Measurements from ENCODE around the gene NUDT2. TPM values are rescaled to one million over a fixed set of nuclear protein-coding genes. Genes with fewer than 3 reads are reported as not detected.
"Not testable (repeated sequence)": the region's sequence is repeated elsewhere in the genome, so short reads cannot be mapped to it uniquely, and the experiment has no call there.

The NUDT2 gene
- total RNA-seq, 4 donors from 2014 or later, result 14.1 to 55.5 (median 25.4) TPM

DNA sequence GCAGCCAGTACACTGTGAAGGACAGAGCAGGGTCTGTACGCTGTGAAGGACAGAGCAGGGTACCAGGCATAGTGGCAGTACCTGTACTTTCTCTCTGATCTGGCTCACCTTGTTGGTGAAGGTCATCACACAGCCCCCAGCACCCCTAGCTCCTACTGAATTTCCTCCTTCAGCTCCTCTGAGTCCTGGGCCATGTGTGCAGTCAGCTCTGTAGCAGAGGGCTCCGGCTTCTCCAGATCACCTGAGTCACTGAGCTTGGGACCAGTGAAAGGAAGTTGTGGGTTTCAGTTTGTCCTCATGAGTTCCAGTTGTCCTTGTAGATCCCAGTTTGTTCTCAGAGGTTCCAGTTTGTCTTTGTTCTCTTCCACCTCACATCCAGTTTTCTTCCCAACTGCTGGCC lies 5.5 kb downstream of the NUDT2 start:
- peaks cover 0 to 58% (median 17%) of the 10 kb centered on the region in 4 donors for H3K4me1 ChIP-seq
- TF ChIP-seq EP300 (IDR thresholded peaks at IDR 0.05), result no peak
- no peak for TF ChIP-seq POLR2A (IDR thresholded peaks at IDR 0.05)
- TF ChIP-seq, protein P1, sequence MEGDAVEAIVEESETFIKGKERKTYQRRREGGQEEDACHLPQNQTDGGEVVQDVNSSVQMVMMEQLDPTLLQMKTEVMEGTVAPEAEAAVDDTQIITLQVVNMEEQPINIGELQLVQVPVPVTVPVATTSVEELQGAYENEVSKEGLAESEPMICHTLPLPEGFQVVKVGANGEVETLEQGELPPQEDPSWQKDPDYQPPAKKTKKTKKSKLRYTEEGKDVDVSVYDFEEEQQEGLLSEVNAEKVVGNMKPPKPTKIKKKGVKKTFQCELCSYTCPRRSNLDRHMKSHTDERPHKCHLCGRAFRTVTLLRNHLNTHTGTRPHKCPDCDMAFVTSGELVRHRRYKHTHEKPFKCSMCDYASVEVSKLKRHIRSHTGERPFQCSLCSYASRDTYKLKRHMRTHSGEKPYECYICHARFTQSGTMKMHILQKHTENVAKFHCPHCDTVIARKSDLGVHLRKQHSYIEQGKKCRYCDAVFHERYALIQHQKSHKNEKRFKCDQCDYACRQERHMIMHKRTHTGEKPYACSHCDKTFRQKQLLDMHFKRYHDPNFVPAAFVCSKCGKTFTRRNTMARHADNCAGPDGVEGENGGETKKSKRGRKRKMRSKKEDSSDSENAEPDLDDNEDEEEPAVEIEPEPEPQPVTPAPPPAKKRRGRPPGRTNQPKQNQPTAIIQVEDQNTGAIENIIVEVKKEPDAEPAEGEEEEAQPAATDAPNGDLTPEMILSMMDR (IDR thresholded peaks at IDR 0.05), result no peak
- 38 to 56% methylated on average over 2 of the region's 2 CpGs for WGBS, 2 donors
- H3K4me3 ChIP-seq, result peak overlapping the region in 1 of 4 donors; percentile 15
- no peak for DNase-seq (ENCODE audit: low spot score in 2 of 2)
- no peaks in the 10 kb centered on the region for H3K9me3 ChIP-seq
- peaks cover 0 to 15% (median 0%) of the 10 kb centered on the region in 3 donors for H3K36me3 ChIP-seq
- peak overlapping the region in 2 of 4 donors; percentile 58 to 79 for H3K27ac ChIP-seq
- no peaks in the 10 kb centered on the region for H3K27me3 ChIP-seq

DNA sequence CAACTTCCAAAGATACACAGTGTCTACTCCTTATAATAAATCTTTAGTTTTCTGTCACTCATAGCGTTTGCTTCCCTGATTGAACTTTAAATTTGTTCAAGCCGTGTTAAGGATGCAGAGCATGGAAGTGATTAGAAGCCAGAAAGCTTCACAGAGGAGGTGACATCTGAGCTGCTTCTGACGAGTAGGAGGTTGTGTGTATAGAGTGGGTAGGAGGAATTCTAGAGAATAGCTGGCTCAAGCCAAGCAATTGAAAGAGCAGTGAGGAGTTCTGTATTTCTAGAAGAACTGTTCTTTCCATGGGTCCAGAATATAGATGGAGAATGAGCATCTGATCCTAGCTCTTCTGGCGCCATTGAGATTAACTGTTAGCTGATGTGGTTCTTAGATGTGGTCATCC lies 6.0 kb downstream of the NUDT2 start:
- Histone ChIP-seq H3K27me3 (no peaks in the 10 kb centered on the region), H3K4me1 (peaks cover 0 to 53% (median 14%) of the 10 kb centered on the region in 4 donors), H3K9me3 (no peaks in the 10 kb centered on the region), H3K36me3 (peaks cover 0 to 19% (median 3%) of the 10 kb centered on the region in 3 donors), H3K27ac (peak overlapping the region in 1 of 4 donors; percentile 79), H3K4me3 (no peak overlapping the region)
- TF ChIP-seq POLR2A (IDR thresholded peaks at IDR 0.05) (no peak), EP300 (IDR thresholded peaks at IDR 0.05) (no peak)
- TF ChIP-seq, protein P1 (IDR thresholded peaks at IDR 0.05), result no peak
- no peak for DNase-seq (ENCODE audit: low spot score in 2 of 2)
- WGBS, 2 donors, result 59 to 63% methylated on average over 4 of the region's 4 CpGs

DNA sequence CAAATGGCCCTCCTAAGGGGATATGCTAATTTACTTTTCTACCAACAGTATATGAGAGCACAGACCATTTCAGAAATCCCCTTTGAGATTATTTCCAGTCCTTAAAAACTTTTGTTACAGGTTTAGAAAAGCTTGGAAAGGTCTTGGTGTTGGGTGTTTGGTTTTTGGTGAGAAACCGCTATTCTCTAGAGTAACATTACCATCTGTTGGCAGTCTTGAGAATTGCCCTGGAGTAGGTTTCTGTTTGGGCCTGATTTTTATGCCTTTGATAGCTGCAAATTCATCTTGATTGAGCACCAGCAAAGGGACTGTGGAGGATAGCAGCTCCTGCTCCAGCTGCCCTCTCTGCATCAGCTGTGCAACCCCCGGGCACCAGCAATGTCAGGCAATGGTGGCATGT lies 8.0 kb downstream of the NUDT2 start:
- no peak for DNase-seq (ENCODE audit: low spot score in 2 of 2)
- WGBS, 2 donors, result 92 to 100% methylated on average over 2 of the region's 2 CpGs
- Histone ChIP-seq H3K27me3 (no peaks in the 10 kb centered on the region), H3K27ac (no peak overlapping the region), H3K36me3 (peaks cover 0 to 40% (median 5%) of the 10 kb centered on the region in 3 donors), H3K4me3 (no peak overlapping the region), H3K9me3 (no peaks in the 10 kb centered on the region), H3K4me1 (peaks cover 0 to 48% (median 8%) of the 10 kb centered on the region in 4 donors)
- TF ChIP-seq POLR2A (IDR thresholded peaks at IDR 0.05) (no peak), EP300 (IDR thresholded peaks at IDR 0.05) (no peak)
- TF ChIP-seq, protein P1 (IDR thresholded peaks at IDR 0.05), result no peak

DNA sequence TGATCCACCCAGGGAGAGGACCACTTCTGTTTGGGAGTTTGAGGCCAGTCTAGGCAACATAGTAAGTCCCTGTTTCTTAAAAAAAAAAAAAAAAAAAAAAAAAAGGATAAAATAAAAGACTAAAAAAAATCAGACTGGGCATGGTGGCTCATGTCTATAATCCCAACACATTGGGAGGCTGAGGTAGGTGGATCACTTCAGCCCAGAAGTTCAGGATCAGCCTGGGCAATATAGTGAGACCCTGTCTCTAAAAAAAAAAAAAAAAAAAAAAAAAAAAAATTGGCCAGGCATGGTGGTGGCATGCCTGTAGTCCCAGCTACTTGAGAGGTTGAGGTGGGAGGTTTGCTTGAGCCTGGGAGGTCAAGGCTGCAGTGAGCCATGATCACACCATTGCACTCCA lies 8.7 kb downstream of the NUDT2 start:
- not testable (repeated sequence) for DNase-seq (ENCODE audit: low spot score in 2 of 2); H3K27me3 ChIP-seq; H3K27ac ChIP-seq; H3K4me3 ChIP-seq; H3K9me3 ChIP-seq
- Histone ChIP-seq H3K4me1 (peaks cover 0 to 44% (median 8%) of the 10 kb centered on the region in 4 donors), H3K36me3 (peaks cover 0 to 46% (median 5%) of the 10 kb centered on the region in 3 donors)

DNA sequence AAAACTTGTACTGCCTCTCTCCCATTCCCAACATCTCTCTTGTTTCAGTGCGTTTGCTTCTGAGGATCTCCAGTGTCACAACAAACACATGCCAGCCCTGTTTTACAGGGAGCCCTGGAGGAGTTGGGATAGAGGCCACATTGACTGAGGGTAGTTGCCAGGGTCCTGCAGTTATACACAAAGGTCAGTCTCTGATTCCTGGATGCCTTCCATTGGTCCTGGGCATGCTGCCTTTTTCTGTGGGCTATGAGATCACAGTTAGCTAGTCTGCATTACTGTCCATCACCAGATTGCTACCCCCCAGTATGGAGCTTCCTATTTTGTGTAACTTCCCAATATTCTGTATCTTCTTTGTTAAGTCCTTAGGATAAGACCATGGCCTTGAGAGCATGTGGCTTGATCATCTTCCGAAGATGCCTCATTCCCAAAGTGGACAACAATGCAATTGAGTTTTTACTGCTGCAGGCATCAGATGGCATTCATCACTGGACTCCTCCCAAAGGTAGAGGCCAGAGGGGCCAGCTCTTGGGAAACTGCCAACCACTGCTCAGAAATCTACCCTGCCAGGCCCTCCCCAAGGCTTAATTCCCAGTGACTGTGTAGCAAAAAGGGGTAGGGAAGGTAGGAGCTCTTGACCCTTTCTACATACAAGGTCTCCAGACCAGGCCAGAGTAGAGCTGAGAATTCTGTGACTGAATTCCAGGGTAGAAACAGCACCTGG lies 9.5 kb downstream of the NUDT2 start:
- TF ChIP-seq, protein P1 (IDR thresholded peaks at IDR 0.05), result no peak
- TF ChIP-seq EP300 (IDR thresholded peaks at IDR 0.05), result no peak
- TF ChIP-seq POLR2A (IDR thresholded peaks at IDR 0.05), result no peak
- 59 to 81% methylated on average over 2 of the region's 2 CpGs for WGBS, 2 donors
- no peaks in the 10 kb centered on the region for H3K27me3 ChIP-seq
- no peak for DNase-seq (ENCODE audit: low spot score in 2 of 2)
- no peaks in the 10 kb centered on the region for H3K9me3 ChIP-seq
- H3K27ac ChIP-seq, result no peak overlapping the region
- peaks cover 0 to 42% (median 8%) of the 10 kb centered on the region in 4 donors for H3K4me1 ChIP-seq
- H3K4me3 ChIP-seq, result no peak overlapping the region
- H3K36me3 ChIP-seq, result peaks cover 0 to 54% (median 5%) of the 10 kb centered on the region in 3 donors

All from tibial nerve (tissue), 4 donors.